Skin of body (tissue), 2 donors: ENCODE data around the gene RAVER2. TPM values are rescaled to one million over a fixed set of nuclear protein-coding genes. Genes with fewer than 3 reads are reported as not detected.
"Not testable (repeated sequence)": the region's sequence is repeated elsewhere in the genome, so short reads cannot be mapped to it uniquely, and the experiment has no call there.

Experiments used
- DNase-seq: peaks from one replicate; lab custom pipeline; 2025; lab: John Stamatoyannopoulos, UW
- total RNA-seq: library from RNA; depleted of rRNA; stranded (reverse); fragments of >200 nt; gene quantifications from one replicate; pipeline ENCODE4 v1.2.3, GENCODE V29; 2014

Gene RAVER2
- total RNA-seq, 1 donor from 2014 or later = 17.5 TPM

- DNase-seq = no peak
These were observed 57.1 kb downstream of the RAVER2 start for GRCh38 chr1:64801851-64802523.

GRCh38 chr1:64809309-64809708, 64.4 kb downstream of the RAVER2 start:
- DNase-seq = no peak

- no peak for DNase-seq
These were observed 65.1 kb downstream of the RAVER2 start for GRCh38 chr1:64810001-64810400.

GRCh38 chr1:64811131-64811530, 66.3 kb downstream of the RAVER2 start:
- no peak for DNase-seq

- no peak for DNase-seq
These were observed 69.6 kb downstream of the RAVER2 start for GRCh38 chr1:64814427-64814826.

- not testable (repeated sequence) for DNase-seq
These were observed 72.5 kb downstream of the RAVER2 start for GRCh38 chr1:64817364-64817763.

GRCh38 chr1:64820572-64820971, 75.7 kb downstream of the RAVER2 start:
- not testable (repeated sequence) for DNase-seq

GRCh38 chr1:64822621-64823020, 77.7 kb downstream of the RAVER2 start:
- DNase-seq = no peak

- peak; percentile 74 for DNase-seq
These were observed 79.0 kb downstream of the RAVER2 start for GRCh38 chr1:64823691-64824476.

- no peak for DNase-seq
These were observed 82.1 kb downstream of the RAVER2 start for GRCh38 chr1:64826991-64827390.

GRCh38 chr1:64828829-64829228, 84.0 kb downstream of the RAVER2 start:
- DNase-seq = no peak

- no peak for DNase-seq
These were observed 84.6 kb downstream of the RAVER2 start for GRCh38 chr1:64829411-64830029.

GRCh38 chr1:64830030-64830651, 85.3 kb downstream of the RAVER2 start:
- no peak for DNase-seq

- no peak for DNase-seq
These were observed 89.9 kb downstream of the RAVER2 start for GRCh38 chr1:64834734-64835133.

GRCh38 chr1:64836802-64837201, 91.9 kb downstream of the RAVER2 start:
- no peak for DNase-seq

GRCh38 chr1:64838486-64838885, 93.6 kb downstream of the RAVER2 start:
- DNase-seq = no peak

GRCh38 chr1:64839261-64839660, 94.4 kb downstream of the RAVER2 start:
- DNase-seq = no peak

GRCh38 chr1:64839732-64840405, 95.0 kb downstream of the RAVER2 start:
- DNase-seq = no peak

GRCh38 chr1:64841330-64842065, 96.6 kb downstream of the RAVER2 start:
- no peak for DNase-seq

- no peak for DNase-seq
These were observed 97.3 kb downstream of the RAVER2 start for GRCh38 chr1:64842224-64842623.

- no peak for DNase-seq
These were observed 98.8 kb downstream of the RAVER2 start for GRCh38 chr1:64843675-64844074.
